ENCODE measurements around the gene KIF1B.

KIF1B gene

DNA sequence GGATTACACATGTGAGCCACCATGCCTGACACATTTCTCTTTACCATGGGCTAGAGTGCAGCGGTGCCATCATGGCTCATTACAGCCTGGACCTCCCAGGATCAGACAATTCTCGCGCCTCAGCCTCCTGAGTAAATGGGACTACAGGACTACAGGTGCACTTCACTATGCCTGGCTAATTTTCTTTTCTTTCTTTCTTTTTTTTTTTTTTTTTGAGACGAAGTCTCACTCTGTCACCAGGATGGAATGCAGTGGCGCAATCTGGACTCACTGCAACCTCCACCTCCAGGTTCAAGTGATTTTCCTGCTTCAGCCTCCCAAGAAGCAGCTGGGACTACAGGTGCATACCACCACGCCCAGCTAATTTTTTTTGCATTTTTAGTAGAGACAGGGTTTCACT lies 14.8 kb upstream of the KIF1B start:
- Histone ChIP-seq H3K18ac (ENCODE audit: low read length) (no peak overlapping the region), H3K27ac (replicated peaks; ENCODE audit: low read length) (no peak overlapping the region), H3K23ac (ENCODE audit: low read depth, low read length, poor library complexity) (no peak overlapping the region), H3K36me3 (replicated peaks in 1 of 2; ENCODE audit: control insufficient read depth in 2 of 2, insufficient read depth in 2 of 2, low read length in 2 of 2) (no peaks in the 10 kb centered on the region), H3K79me1 (ENCODE audit: low read depth, low read length) (no peaks in the 10 kb centered on the region), H4K8ac (ENCODE audit: low read depth, low read length) (no peak overlapping the region), H2BK12ac (ENCODE audit: low read length) (no peak overlapping the region), H3K4me3 (ENCODE audit: low read length in 2 of 2) (no peak overlapping the region), H3K9ac (ENCODE audit: low read depth, low read length, poor library complexity) (no peak overlapping the region), H2AK5ac (ENCODE audit: low read depth, low read length) (no peak overlapping the region), H2BK15ac (ENCODE audit: low read length) (no peak overlapping the region), H3K4me1 (ENCODE audit: control insufficient read depth in 2 of 2, insufficient read depth in 1 of 2, low read depth in 1 of 2, low read length in 2 of 2) (peaks cover 1 to 5% of the 10 kb centered on the region in 2 donors), H3K14ac (ENCODE audit: low read length) (no peak overlapping the region), H3K4me2 (ENCODE audit: insufficient read depth, low read length, poor library complexity, severe bottlenecking) (no peak overlapping the region), H2BK5ac (ENCODE audit: low read length) (no peak overlapping the region), H4K91ac (ENCODE audit: low read depth, low read length, poor library complexity) (no peak overlapping the region), H3K27me3 (ENCODE audit: control insufficient read depth in 3 of 3, insufficient read depth in 3 of 3, low read depth in 1 of 3, low read length in 3 of 3) (no peaks in the 10 kb centered on the region), H3K4ac (ENCODE audit: low read length) (no peak overlapping the region), H3K9me3 (replicated peaks in 1 of 2; ENCODE audit: control insufficient read depth in 2 of 2, insufficient read depth in 1 of 2, low read depth in 1 of 2, low read length in 2 of 2) (no peaks in the 10 kb centered on the region), H2AFZ (ENCODE audit: low read length) (no peak overlapping the region), H2BK120ac (ENCODE audit: low read depth, low read length) (no peak overlapping the region)
- no CpG with 5 or more reads among the region's 6 CpGs for WGBS, 2 donors (ENCODE audit: extremely low coverage in 2 of 2, insufficient read length in 2 of 2, insufficient replicate concordance in 1 of 2)
- no peak for DNase-seq (ENCODE audit: low spot score)

- Histone ChIP-seq H2AK5ac (ENCODE audit: low read depth, low read length) (no peak overlapping the region), H3K4me3 (ENCODE audit: low read length in 2 of 2) (no peak overlapping the region), H3K79me1 (ENCODE audit: low read depth, low read length) (no peaks in the 10 kb centered on the region), H3K14ac (ENCODE audit: low read length) (no peak overlapping the region), H2BK12ac (ENCODE audit: low read length) (no peak overlapping the region), H3K18ac (ENCODE audit: low read length) (no peak overlapping the region), H2AFZ (ENCODE audit: low read length) (no peak overlapping the region), H3K9me3 (replicated peaks in 1 of 2; ENCODE audit: control insufficient read depth in 2 of 2, insufficient read depth in 1 of 2, low read depth in 1 of 2, low read length in 2 of 2) (no peaks in the 10 kb centered on the region), H3K4ac (ENCODE audit: low read length) (no peak overlapping the region), H3K36me3 (replicated peaks in 1 of 2; ENCODE audit: control insufficient read depth in 2 of 2, insufficient read depth in 2 of 2, low read length in 2 of 2) (no peaks in the 10 kb centered on the region), H2BK120ac (ENCODE audit: low read depth, low read length) (no peak overlapping the region), H2BK5ac (ENCODE audit: low read length) (no peak overlapping the region), H4K8ac (ENCODE audit: low read depth, low read length) (no peak overlapping the region), H2BK15ac (ENCODE audit: low read length) (no peak overlapping the region), H3K23ac (ENCODE audit: low read depth, low read length, poor library complexity) (no peak overlapping the region), H3K4me2 (ENCODE audit: insufficient read depth, low read length, poor library complexity, severe bottlenecking) (no peak overlapping the region), H3K27me3 (ENCODE audit: control insufficient read depth in 3 of 3, insufficient read depth in 3 of 3, low read depth in 1 of 3, low read length in 3 of 3) (no peaks in the 10 kb centered on the region), H3K4me1 (ENCODE audit: control insufficient read depth in 2 of 2, insufficient read depth in 1 of 2, low read depth in 1 of 2, low read length in 2 of 2) (peaks cover 1 to 5% of the 10 kb centered on the region in 2 donors), H4K91ac (ENCODE audit: low read depth, low read length, poor library complexity) (no peak overlapping the region), H3K27ac (replicated peaks; ENCODE audit: low read length) (no peak overlapping the region), H3K9ac (ENCODE audit: low read depth, low read length, poor library complexity) (no peak overlapping the region)
- DNase-seq (ENCODE audit: low spot score), result no peak
- no CpG with 5 or more reads among the region's 3 CpGs for WGBS, 2 donors (ENCODE audit: extremely low coverage in 2 of 2, insufficient read length in 2 of 2, insufficient replicate concordance in 1 of 2)
These were observed 13.4 kb upstream of the KIF1B start for GRCh38 chr1:10196976-10197375.

DNA sequence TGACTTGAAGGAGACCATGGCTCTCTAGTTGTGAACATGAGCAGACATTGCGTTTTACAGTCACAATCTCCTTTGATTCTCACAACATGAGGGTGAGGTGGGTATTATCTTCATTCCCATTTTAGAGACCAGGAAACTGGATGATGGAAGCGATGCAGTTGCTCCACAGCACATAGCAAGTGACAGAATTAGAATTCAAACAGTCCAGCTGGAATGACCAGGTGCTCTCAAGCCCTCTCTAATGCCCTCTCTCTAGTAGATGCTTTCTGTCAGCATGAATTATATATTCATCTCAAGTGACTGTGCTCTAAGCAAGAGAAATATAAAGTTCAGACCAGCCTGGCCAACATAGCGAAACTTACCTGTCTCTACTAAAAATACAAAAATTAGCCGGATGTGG lies 9.8 kb upstream of the KIF1B start:
- no peaks in the 10 kb centered on the region for H3K36me3 ChIP-seq (replicated peaks in 1 of 2; ENCODE audit: control insufficient read depth in 2 of 2, insufficient read depth in 2 of 2, low read length in 2 of 2)
- no peak overlapping the region for H2AFZ ChIP-seq (ENCODE audit: low read length)
- DNase-seq (ENCODE audit: low spot score), result no peak
- no peak overlapping the region for H2BK12ac ChIP-seq (ENCODE audit: low read length)
- no peak overlapping the region for H3K27ac ChIP-seq (replicated peaks; ENCODE audit: low read length)
- no peak overlapping the region for H3K14ac ChIP-seq (ENCODE audit: low read length)
- no peak overlapping the region for H2BK120ac ChIP-seq (ENCODE audit: low read depth, low read length)
- no peak overlapping the region for H2BK5ac ChIP-seq (ENCODE audit: low read length)
- no peak overlapping the region for H3K4ac ChIP-seq (ENCODE audit: low read length)
- no peak overlapping the region for H3K4me2 ChIP-seq (ENCODE audit: insufficient read depth, low read length, poor library complexity, severe bottlenecking)
- no peak overlapping the region for H4K8ac ChIP-seq (ENCODE audit: low read depth, low read length)
- H3K79me1 ChIP-seq (ENCODE audit: low read depth, low read length), result no peaks in the 10 kb centered on the region
- no peak overlapping the region for H3K4me3 ChIP-seq (ENCODE audit: low read length in 2 of 2)
- H3K27me3 ChIP-seq (ENCODE audit: control insufficient read depth in 3 of 3, insufficient read depth in 3 of 3, low read depth in 1 of 3, low read length in 3 of 3), result no peaks in the 10 kb centered on the region
- no peak overlapping the region for H3K9ac ChIP-seq (ENCODE audit: low read depth, low read length, poor library complexity)
- no peak overlapping the region for H3K23ac ChIP-seq (ENCODE audit: low read depth, low read length, poor library complexity)
- H2BK15ac ChIP-seq (ENCODE audit: low read length), result no peak overlapping the region
- no peaks in the 10 kb centered on the region for H3K4me1 ChIP-seq (ENCODE audit: control insufficient read depth in 2 of 2, insufficient read depth in 1 of 2, low read depth in 1 of 2, low read length in 2 of 2)
- WGBS, 2 donors (ENCODE audit: extremely low coverage in 2 of 2, insufficient read length in 2 of 2, insufficient replicate concordance in 1 of 2), result no CpG with 5 or more reads among the region's 4 CpGs
- no peak overlapping the region for H3K18ac ChIP-seq (ENCODE audit: low read length)
- H3K9me3 ChIP-seq (replicated peaks in 1 of 2; ENCODE audit: control insufficient read depth in 2 of 2, insufficient read depth in 1 of 2, low read depth in 1 of 2, low read length in 2 of 2), result no peaks in the 10 kb centered on the region
- no peak overlapping the region for H4K91ac ChIP-seq (ENCODE audit: low read depth, low read length, poor library complexity)
- H2AK5ac ChIP-seq (ENCODE audit: low read depth, low read length), result no peak overlapping the region

- no peak overlapping the region for H4K91ac ChIP-seq (ENCODE audit: low read depth, low read length, poor library complexity)
- H3K9me3 ChIP-seq (replicated peaks in 1 of 2; ENCODE audit: control insufficient read depth in 2 of 2, insufficient read depth in 1 of 2, low read depth in 1 of 2, low read length in 2 of 2), result no peaks in the 10 kb centered on the region
- no peak overlapping the region for H3K27ac ChIP-seq (replicated peaks; ENCODE audit: low read length)
- no peak overlapping the region for H3K23ac ChIP-seq (ENCODE audit: low read depth, low read length, poor library complexity)
- no peak overlapping the region for H3K4ac ChIP-seq (ENCODE audit: low read length)
- no peak for DNase-seq (ENCODE audit: low spot score)
- peak overlapping the region; percentile 53 for H2AFZ ChIP-seq (ENCODE audit: low read length)
- H3K9ac ChIP-seq (ENCODE audit: low read depth, low read length, poor library complexity), result no peak overlapping the region
- no peak overlapping the region for H2AK5ac ChIP-seq (ENCODE audit: low read depth, low read length)
- H3K18ac ChIP-seq (ENCODE audit: low read length), result no peak overlapping the region
- H3K4me1 ChIP-seq (ENCODE audit: control insufficient read depth in 2 of 2, insufficient read depth in 1 of 2, low read depth in 1 of 2, low read length in 2 of 2), result peaks cover 0 to 2% of the 10 kb centered on the region in 2 donors
- H2BK120ac ChIP-seq (ENCODE audit: low read depth, low read length), result no peak overlapping the region
- H3K36me3 ChIP-seq (replicated peaks in 1 of 2; ENCODE audit: control insufficient read depth in 2 of 2, insufficient read depth in 2 of 2, low read length in 2 of 2), result no peaks in the 10 kb centered on the region
- no peak overlapping the region for H2BK12ac ChIP-seq (ENCODE audit: low read length)
- WGBS, 2 donors (ENCODE audit: extremely low coverage in 2 of 2, insufficient read length in 2 of 2, insufficient replicate concordance in 1 of 2), result no CpG with 5 or more reads among the region's 7 CpGs
- H3K14ac ChIP-seq (ENCODE audit: low read length), result no peak overlapping the region
- no peak overlapping the region for H4K8ac ChIP-seq (ENCODE audit: low read depth, low read length)
- H3K79me1 ChIP-seq (ENCODE audit: low read depth, low read length), result no peaks in the 10 kb centered on the region
- no peak overlapping the region for H2BK5ac ChIP-seq (ENCODE audit: low read length)
- no peak overlapping the region for H2BK15ac ChIP-seq (ENCODE audit: low read length)
- no peaks in the 10 kb centered on the region for H3K27me3 ChIP-seq (ENCODE audit: control insufficient read depth in 3 of 3, insufficient read depth in 3 of 3, low read depth in 1 of 3, low read length in 3 of 3)
- no peak overlapping the region for H3K4me2 ChIP-seq (ENCODE audit: insufficient read depth, low read length, poor library complexity, severe bottlenecking)
- no peak overlapping the region for H3K4me3 ChIP-seq (ENCODE audit: low read length in 2 of 2)
These were observed 6.2 kb upstream of the KIF1B start for GRCh38 chr1:10204003-10204642.

All from neuronal stem cell (in vitro differentiated cells).